Fibroblast of skin of left quadriceps (primary cell): ENCODE measurements around the gene MGAT5.

ENCODE experiments used
- DNase-seq, 2 experiments: peaks; one replicate each; pipeline ENCODE4 v3.0.0-alpha.2; 2013; ENCODE audit warnings: low read depth in 2 of 2

MGAT5 gene, protein sequence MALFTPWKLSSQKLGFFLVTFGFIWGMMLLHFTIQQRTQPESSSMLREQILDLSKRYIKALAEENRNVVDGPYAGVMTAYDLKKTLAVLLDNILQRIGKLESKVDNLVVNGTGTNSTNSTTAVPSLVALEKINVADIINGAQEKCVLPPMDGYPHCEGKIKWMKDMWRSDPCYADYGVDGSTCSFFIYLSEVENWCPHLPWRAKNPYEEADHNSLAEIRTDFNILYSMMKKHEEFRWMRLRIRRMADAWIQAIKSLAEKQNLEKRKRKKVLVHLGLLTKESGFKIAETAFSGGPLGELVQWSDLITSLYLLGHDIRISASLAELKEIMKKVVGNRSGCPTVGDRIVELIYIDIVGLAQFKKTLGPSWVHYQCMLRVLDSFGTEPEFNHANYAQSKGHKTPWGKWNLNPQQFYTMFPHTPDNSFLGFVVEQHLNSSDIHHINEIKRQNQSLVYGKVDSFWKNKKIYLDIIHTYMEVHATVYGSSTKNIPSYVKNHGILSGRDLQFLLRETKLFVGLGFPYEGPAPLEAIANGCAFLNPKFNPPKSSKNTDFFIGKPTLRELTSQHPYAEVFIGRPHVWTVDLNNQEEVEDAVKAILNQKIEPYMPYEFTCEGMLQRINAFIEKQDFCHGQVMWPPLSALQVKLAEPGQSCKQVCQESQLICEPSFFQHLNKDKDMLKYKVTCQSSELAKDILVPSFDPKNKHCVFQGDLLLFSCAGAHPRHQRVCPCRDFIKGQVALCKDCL

DNA sequence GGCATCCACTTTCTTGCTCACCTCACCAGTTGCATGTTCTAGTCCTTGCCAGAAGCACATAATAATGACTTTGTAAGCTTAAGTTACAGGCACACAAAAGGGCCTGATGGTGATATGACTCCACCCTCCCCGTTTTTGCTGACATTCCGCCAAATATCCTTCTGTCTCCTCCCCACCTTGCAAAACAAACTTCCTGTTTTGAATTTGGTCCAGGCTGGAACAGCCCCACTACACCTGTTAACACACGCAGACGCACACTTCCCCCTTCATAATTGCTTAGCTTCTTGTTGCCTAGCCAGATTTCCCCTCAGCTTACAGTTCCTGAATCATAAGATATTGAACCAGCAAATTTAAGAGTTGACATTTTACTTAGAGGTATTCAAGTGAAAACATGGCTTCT lies at the start of gene MGAT5:
MGAT5 (plus strand) TSS at position 269 of the 400 bp plus-strand sequence. CDS start 332 bp downstream, outside the sequence.
- DNase-seq, result no peak

GRCh38 chr2:134205087-134205486 lies 48.8 kb upstream of the MGAT5 start:
- no peak for DNase-seq

DNA sequence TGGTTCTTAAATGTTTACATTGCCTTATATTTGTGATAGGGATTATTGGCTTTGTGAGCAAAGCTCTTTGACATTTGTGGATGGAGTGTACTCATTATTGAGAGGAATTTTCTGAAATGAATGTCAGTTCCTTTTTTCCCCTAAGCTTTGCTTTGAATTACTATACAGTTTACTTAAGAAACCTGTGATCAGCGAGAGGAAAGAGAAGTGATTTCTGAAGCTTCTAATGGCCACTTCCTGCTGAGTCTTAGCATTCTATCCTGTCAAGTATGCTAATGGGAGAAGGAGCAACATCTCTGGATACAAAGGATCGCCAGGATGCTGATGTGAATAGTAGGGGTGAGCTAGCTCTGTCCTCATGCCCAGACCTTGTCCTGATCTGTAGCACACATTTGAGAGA lies 47.8 kb upstream of the MGAT5 start:
- DNase-seq, result no peak

DNA sequence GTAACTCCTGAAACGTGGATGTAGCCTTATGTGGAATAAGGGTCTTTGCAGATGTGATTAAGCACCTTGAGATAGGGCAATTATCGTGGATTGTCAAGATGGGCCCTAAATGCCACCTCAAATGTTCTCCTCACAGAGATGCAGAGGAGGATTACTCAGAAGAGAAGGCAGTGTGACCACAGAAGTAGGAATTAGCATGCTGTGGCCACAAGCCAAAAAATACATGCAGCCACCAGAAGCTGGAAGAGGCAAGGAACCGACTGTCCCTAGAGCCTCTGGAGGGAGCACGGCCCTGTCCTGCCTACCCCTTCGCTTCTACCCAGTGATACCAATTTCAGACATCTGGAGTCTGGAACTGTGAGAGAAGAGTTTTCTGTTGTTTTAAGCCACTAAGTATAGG lies 47.3 kb upstream of the MGAT5 start:
- DNase-seq, result peak in 1 of 2 experiments; percentile 21

DNA sequence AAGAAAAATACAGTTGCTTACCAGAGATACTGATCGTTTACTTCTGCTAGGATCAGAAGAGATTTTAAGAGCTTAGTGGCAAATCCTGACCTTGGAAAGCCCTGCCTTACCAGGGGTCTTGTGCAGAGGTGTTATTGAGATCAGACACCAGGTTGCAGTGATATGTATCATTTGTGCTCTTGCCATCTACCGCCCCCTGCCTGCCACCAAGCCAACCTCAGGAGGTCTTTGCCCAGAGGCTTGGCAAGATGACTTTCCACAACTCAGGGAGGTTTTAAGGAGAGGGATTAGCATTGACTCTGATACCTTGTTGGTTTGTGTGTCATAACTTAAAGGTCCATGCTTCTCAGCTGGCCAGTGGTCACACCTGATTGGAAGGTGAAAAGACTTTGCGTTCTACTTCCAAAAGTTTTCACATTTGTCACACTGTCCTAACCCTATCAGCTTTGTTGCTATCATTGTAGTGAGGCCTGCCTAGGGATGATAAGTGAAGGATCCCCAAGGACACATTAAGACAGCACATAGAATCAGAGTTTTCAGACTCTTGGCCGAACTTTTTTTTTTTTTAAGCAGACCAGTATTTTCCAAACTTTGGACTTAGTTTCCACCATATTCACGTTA lies 46.2 kb upstream of the MGAT5 start:
- no peak for DNase-seq

GRCh38 chr2:134208825-134209224 lies 45.0 kb upstream of the MGAT5 start:
- DNase-seq, result no peak

DNA sequence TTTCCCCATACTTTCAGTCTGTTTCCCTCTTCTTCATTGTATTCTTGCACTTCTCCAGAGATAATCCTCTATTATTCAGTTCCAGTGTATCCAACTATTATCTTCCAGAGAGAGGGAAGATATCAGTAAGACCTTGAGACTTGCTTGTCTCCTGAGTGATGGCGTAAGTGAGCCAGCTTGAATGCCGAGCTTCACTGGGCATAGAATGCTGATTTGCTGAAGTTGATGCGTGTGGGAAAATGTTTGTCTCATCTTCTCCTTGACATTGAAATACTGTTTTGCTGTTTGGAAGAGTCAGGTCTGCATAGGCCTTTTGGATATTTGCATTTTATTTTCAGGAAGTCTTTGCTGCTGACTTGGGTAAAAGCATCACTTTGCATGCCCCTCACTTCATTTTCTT lies 41.1 kb upstream of the MGAT5 start:
- DNase-seq, result no peak

DNA sequence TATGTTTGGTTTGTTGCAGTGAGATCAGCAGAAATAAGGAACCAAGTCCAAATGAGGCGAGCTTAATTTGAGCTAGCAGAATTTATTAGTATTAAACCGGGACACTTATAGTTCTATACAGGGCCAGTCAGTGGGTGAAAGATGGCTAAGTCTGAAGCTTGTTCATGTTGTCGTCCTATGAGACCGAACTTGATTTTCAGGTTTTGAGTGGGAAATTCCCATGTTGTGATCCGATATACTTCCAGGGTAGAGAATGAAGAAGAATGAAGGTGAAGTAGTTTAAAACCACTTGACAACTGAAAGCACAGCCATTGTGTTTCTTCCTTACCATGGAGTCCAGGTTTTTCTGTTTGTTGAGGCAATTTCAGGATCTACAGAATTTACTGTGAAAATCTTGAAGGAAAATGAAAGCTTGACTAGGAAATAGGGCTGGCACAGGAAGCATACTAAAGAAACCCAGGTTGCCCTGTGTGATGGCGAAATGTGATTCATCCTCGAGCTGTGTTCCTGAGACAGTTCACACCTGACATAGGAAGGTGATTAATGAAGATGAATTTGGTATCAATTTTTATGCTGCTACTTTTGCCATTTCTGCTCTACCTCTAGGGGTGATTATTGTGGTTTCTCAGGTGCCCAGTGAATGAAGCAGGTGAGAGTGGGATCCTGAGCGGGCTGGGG lies 37.6 kb upstream of the MGAT5 start:
- DNase-seq, result no peak

- no peak for DNase-seq
These were observed 36.5 kb upstream of the MGAT5 start for GRCh38 chr2:134217351-134217750.

DNA sequence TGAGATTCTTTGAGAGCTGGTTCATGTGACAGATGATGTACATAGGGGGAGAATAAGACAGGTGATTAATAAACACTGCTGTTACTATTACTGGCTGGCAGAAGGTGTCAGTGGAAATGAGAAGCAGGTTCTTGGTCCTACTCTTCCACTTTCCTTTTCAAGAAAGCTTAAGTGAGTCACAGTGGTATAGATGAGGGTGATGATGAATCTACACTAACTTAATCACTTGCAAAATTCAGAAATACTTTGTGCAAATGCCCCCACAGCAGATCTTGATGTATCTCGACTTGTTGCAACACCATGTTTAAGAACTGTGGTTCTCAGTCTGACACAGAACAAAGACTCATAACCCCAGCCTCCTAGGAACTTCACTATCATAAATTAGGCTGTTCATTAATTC lies 35.9 kb upstream of the MGAT5 start:
- no peak for DNase-seq

- DNase-seq, result no peak
These were observed 35.5 kb upstream of the MGAT5 start for GRCh38 chr2:134218414-134218813.

DNA sequence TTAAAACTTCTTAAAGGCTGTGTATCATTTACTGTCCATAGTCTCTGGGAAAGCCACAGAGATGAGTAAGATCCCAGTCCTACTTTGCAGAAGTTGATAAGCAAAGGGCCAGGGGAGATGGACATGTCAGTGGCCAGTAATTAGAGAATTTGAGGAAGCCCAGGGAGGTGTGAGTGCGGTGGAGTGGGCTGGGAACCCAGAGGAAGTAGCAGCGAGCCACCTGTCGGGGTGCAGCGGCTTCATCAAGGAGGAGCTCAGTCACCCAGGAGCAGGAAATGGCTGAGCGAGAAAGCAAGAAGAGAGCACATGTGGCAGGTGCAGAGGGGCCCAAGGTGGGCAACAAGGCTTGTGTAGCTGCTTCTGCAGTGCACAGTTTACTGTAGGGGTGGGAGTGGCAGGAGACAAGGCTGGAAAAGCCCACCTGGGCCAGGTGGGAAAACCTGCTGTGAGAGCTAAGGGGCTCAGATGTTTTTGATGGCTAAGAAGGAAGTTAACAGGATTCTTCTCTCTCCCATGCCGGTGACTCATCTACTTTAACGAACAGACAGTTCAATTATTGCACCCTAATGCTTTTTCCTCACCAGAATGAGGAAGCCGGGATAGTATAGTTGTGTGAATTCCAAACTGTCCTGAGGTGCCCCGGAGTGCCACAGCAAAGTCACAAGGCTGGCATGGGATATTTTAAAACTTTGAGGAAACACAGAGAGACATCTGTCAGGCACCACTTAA lies 34.8 kb upstream of the MGAT5 start:
- DNase-seq, result no peak

GRCh38 chr2:134220344-134220974 lies 33.4 kb upstream of the MGAT5 start:
- DNase-seq, result no peak

DNA sequence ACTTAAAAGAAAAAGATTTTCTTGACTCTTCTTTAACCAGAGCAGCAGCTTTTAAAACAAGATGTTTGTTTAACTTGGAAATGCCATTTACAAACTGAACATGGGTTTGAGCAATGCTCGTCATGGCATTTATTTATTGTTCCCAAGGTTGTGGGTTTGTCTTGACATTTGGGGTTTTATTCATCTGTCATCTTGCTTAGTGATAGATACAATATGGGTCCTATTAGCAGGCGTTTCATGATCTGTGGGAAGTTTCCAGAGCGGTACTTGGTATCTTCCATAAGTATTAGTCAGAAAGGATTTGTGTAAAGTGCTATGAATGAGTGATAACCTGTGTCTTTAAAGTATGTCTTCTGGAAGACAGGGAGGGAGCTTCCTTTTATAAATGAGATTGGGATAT lies 29.9 kb upstream of the MGAT5 start:
- peak; percentile 39 to 47 for DNase-seq

GRCh38 chr2:134225173-134225572 lies 28.7 kb upstream of the MGAT5 start:
- DNase-seq, result no peak

GRCh38 chr2:134225841-134226240 lies 28.0 kb upstream of the MGAT5 start:
- DNase-seq, result no peak

DNA sequence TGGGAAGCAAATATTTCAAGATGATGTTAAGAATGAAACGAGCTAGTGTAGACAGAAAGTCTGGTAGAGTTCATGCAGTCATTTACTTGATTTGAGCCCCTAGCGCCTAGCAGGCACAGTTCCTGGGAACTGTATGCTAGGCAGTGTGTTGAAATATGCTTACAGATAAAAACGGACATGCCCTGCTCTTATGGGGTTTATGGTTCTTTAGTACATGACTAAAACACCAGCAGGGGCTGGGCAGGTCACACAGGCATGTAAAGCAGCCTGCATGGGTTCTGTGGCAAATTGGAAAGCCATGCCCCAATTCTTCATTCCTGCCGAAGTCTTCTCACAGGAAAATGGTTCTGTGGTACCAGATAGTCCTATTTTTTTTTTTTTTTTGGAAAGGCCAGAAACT lies 27.3 kb upstream of the MGAT5 start:
- no peak for DNase-seq

- DNase-seq, result no peak
These were observed 26.2 kb upstream of the MGAT5 start for GRCh38 chr2:134227666-134228065.

DNA sequence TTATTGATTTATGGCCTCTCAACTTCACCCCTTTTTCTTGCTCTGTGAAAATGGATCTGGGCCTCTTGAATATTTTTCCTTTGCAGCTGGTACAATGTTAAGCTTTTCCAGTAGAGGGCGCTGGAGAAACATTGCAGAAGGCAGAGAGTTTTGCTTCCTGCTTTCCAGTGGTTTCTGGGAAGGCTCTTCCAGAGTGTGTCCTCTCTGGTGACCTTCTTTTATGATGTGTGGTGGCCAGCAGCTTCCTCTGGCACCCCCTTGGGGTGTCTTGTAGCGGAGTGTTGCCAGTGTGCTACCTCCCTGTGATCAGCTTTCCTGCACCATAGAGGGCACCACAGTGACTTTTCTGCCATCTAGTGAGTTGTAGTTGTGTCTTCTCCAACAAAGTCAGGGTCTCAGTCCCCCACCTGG lies 25.4 kb upstream of the MGAT5 start:
- DNase-seq, result no peak

DNA sequence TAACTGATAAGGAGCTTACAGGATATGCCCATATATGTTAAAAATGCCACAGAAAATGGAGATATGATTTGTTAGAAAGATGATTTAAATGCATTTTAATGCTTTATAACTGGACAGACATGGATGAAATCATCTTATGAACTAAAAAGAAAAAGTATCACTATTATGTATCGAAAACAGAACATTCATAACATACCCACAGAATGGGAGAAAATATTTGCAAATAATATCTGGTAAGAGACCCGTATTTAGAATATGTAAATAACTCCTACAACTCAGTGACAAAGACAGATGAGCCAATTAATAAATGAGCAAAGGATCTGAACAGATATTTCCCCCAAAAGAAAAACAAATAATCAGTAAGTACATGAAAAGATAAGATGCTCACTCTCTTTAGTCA lies 24.3 kb upstream of the MGAT5 start:
- no peak for DNase-seq

- no peak for DNase-seq
These were observed 23.0 kb upstream of the MGAT5 start for GRCh38 chr2:134230885-134231284.
